ENCODE data around the gene PLA2G6. TPM values are rescaled to one million over a fixed set of nuclear protein-coding genes. Genes with fewer than 3 reads are reported as not detected.
A peak's percentile ranks its signal among the peaks of the same experiment; 100 is the strongest.

PLA2G6 gene
- total and polyA plus RNA-seq, 3 donors from 2014 or later = 89.4 to 135 (median 122) TPM

- Histone ChIP-seq H3K9me3 (no peaks in the 10 kb centered on the region), H3K36me3 (ENCODE audit: low read depth, missing control alignments) (no peaks in the 10 kb centered on the region), H3K4me1 (peaks cover 26% of the 10 kb centered on the region), H3K4me3 (no peak overlapping the region), H3K27me3 (no peaks in the 10 kb centered on the region), H3K27ac (no peak overlapping the region)
- 90 to 91% methylated on average over 12 of the region's 12 CpGs for WGBS, 2 donors
- DNase-seq = no peak
- intact Hi-C loops (cut with DNase I; ENCODE audit: low total_unique reads) = no loop called here
- no peak for TF ChIP-seq CTCF (IDR thresholded peaks at IDR 0.05)
- TF ChIP-seq POLR2A (IDR thresholded peaks at IDR 0.05) = no peak
Observed at GRCh38 chr22:38077096-38077495, 104.5 kb downstream of the PLA2G6 start.

GRCh38 chr22:38075961-38076360, 105.7 kb downstream of the PLA2G6 start:
- H3K9me3 ChIP-seq = no peaks in the 10 kb centered on the region
- TF ChIP-seq CTCF (IDR thresholded peaks at IDR 0.05) = no peak
- no peak for TF ChIP-seq POLR2A (IDR thresholded peaks at IDR 0.05)
- WGBS, 2 donors = 61 to 81% methylated on average over 13 of the region's 13 CpGs
- intact Hi-C loops (cut with DNase I; ENCODE audit: low total_unique reads) = no loop called here
- no peaks in the 10 kb centered on the region for H3K27me3 ChIP-seq
- H3K36me3 ChIP-seq (ENCODE audit: low read depth, missing control alignments) = no peaks in the 10 kb centered on the region
- H3K4me1 ChIP-seq = peaks cover 18% of the 10 kb centered on the region
- no peak overlapping the region for H3K4me3 ChIP-seq
- no peak for DNase-seq
- H3K27ac ChIP-seq = peak overlapping the region; percentile 64 to 84

- peak overlapping the region in 1 of 2 donors; percentile 3 for H3K4me3 ChIP-seq
- intact Hi-C loops (cut with DNase I; ENCODE audit: low total_unique reads) = no loop called here
- no peaks in the 10 kb centered on the region for H3K36me3 ChIP-seq (ENCODE audit: low read depth, missing control alignments)
- WGBS, 2 donors = 47 to 54% methylated on average over 17 to 30 of the region's 32 CpGs
- no peak for TF ChIP-seq POLR2A (IDR thresholded peaks at IDR 0.05)
- TF ChIP-seq CTCF (IDR thresholded peaks at IDR 0.05) = no peak
- H3K9me3 ChIP-seq = no peaks in the 10 kb centered on the region
- H3K4me1 ChIP-seq = peaks cover 13% of the 10 kb centered on the region
- peak overlapping the region; percentile 64 to 84 for H3K27ac ChIP-seq
- no peaks in the 10 kb centered on the region for H3K27me3 ChIP-seq
- peak; percentile 56 for DNase-seq
Observed at GRCh38 chr22:38075105-38075825, 106.4 kb downstream of the PLA2G6 start.

- no peaks in the 10 kb centered on the region for H3K9me3 ChIP-seq
- DNase-seq = peak; percentile 79
Observed at GRCh38 chr22:38074181-38075104, 107.2 kb downstream of the PLA2G6 start.

More at GRCh38 chr22:38074181-38075104, 107.2 kb downstream of the PLA2G6 start:
- H3K27me3 ChIP-seq = no peaks in the 10 kb centered on the region
- peak; percentile 7 to 59 (median 51) for TF ChIP-seq CTCF (IDR thresholded peaks at IDR 0.05)
- TF ChIP-seq POLR2A (IDR thresholded peaks at IDR 0.05) = no peak
- intact Hi-C loops (cut with DNase I; ENCODE audit: low total_unique reads) = no loop called here
- H3K4me1 ChIP-seq = peaks cover 13% of the 10 kb centered on the region
- H3K4me3 ChIP-seq = peak overlapping the region in 1 of 2 donors; percentile 3
- peak overlapping the region; percentile 64 to 84 for H3K27ac ChIP-seq
- H3K36me3 ChIP-seq (ENCODE audit: low read depth, missing control alignments) = no peaks in the 10 kb centered on the region
- 24 to 54% methylated on average over 20 to 41 of the region's 47 CpGs for WGBS, 2 donors
